Activated gamma-delta T cell treated with Interleukin-2 at 50 U/mL for 16 hours (primary cell): Measurements from ENCODE around the gene CPT1B.
"Not testable (repeated sequence)": the region's sequence is repeated elsewhere in the genome, so short reads cannot be mapped to it uniquely, and the experiment has no call there.

Source experiments
- DNase-seq: peaks from one replicate; pipeline ENCODE4 v3.0.0-alpha.2; 2020

CPT1B gene

DNA sequence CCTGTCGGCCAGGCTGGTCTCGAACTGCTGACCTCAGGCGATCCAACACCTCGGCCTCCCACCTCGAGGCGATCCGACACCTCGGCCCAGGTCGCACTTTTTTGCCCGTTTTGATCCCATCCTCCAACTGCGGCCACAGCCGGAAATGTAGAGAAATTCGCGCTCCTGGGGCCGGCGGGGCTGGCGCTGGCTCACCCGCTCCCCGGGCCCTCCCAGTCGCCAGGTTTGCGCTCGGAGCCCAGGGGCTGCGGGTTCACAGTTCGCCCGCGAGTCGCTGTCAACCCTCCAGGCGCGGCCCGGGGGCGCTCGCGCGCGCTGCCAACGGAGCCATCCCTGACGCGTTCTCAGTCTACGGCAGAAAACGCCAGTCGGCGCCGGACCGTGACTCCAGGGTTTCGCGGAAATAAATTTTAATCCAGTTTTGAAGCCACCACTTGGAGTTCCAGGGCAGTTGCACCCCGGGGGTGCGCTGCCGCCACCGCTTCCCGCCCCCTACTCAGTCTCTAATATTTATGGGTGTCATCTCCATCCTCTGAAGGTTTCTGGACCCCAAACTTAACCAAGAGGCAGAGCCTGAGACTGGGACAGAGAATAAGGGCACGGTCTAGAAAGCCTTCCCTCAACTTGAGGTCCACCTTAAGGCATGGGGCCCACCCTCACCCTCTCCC, 34.0 kb downstream of the CPT1B start:
- peak; percentile 76 for DNase-seq

DNA sequence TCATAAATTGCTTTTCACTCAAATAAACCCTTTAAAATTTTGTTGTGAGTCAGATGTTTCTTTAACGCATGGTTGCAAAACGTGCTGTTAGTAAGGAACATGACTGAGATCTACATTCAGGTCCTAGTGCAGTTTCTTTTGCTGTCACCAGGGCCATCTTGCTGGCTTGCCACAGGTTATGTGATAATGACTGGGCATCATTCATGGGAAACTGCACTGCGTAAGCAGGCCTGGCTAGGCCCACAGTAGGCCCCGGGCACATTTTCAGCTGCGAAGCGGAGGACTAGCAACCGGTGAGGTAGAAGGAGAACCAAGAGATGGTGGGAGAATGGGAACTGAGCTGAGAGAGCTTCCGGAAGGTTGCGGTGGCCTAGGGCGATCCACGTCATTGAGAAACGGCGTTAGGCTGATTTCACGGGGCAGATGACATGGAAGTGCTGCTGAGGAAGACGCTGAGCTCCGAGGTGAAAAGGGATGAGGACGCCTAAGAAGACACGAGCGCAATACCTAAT, 35.8 kb downstream of the CPT1B start:
- no peak for DNase-seq

DNA sequence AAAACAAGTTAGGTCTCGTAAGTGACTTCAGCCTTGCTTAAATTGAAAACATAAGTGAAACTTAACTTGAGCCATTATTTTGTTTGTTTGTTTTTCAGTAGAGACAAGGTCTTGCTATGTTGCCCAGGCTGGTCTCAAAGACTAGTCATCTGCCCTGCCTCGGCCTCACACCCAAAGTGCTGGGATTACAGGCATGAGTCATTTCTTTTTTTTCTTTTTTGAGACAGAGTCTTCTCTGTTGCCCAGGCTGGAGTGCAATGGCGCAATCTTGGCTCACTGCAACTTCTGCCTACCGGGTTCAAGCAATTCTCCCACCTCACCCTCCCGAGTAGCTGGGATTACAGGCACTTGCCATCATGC, 36.6 kb downstream of the CPT1B start:
- DNase-seq: not testable (repeated sequence)

DNA sequence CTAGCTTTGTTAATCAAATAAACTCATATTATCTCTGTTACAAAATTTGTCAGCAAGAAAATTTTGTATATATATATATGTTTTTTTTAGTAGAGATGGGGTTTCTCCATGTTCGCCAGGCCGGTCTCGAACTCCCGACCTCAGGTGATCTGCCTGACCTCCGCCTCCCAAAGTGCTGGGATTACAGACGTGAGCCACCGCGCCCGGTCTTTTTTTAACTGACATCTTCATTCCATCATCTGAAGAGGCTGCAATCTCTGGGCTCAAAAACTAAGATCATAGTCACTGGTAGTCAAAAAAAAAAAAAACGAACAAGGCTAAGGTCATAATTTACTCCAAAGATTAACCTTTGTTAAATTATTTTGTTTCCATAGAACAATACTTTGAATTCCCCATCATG, 37.8 kb downstream of the CPT1B start:
- DNase-seq: no peak

DNA sequence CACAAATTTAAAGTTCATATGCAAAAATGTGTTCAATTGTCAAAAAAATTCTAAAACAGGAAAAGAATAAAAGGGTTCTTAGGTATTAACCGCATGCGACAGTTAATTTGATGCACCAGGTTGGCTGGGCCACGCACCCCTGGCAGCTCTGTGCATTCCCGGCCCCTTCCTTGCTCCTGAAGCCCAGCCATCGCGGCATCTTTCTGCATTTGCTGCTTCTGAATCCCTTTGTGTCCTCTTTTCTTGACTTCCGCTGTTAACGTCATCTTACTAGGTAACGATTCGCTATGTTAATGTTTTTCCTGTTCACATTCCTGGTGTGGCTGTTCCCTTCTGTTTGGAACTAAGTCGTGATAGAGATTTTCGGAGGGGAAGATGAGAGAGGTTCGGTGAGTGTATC, 40.5 kb downstream of the CPT1B start:
- no peak for DNase-seq

DNA sequence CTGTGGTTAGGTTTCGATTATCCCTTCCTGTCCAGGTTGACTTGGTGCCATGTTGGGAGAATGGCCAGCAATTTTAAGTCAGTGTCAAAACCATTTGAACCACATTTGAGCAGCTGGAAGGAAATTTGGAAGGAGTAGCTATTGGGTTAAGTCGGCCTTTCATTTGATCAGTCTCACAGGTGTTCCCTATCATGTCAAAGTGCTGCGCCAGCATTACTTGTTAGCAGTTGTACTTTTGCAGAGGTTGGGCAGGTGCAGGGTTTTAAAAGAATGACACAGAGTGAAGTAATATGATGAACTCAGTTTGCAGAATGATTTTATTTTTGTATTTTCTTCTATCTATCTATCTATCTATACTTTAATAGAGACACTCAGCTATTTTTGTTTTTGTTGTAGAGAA, 42.0 kb downstream of the CPT1B start:
- DNase-seq: no peak

DNA sequence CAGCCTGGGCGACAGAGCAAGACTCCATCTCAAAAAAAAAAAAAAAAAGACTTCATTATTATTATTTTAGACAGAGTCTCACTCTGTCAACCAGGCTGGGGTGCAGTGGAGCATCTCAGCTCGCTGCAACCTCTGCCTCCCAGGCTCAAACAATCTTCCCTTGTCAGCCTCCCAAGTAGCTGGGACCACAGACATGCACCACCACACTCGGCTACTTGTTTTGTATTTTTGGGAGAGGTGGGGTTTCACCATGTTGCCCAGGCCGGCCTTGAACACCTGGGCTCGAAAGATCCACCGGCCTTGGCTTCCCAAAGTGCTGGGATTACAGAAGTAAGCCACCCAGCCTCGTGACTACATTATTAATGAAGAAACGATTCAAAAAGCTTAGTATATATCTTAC, 43.1 kb downstream of the CPT1B start:
- no peak for DNase-seq

DNA sequence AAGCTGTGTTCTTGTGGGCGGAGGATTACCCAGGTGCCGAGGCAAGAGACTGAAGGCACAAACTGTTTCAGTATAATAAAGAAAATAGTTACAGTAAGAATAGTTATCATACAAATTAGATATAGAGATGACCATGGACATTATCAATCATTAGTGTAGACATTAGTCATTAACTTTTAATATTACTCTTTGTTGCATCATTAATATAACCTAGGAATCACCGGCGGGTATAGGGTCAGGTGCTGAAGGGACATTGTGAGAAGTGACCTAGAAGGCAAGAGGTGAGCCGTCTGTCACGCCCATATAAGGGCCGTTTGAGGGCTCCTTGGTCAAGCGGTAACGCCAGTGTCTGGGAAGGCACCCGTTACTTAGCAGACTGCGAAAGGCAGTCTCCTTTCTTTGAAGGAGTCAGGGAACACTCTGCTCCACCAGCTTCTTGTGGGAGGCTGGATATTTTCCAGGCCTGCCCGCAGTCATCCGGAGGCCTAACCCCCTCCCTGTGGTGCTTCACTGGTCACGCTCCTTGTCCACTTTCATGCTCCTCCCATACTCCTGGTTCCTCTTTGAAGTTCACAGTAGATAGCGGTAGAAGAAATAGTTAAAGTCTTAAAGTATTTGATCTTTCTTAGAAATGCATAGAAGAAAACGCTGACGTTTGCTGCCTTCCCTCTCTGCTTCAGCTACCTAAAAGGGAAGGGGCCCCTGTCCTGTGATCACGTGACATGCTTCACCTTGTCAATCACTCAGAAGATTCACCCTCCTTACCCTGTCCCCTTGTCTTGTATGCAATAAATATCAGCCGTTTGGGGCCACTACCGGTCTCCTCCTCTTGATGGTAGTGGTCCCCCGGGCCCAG, 44.1 kb downstream of the CPT1B start:
- not testable (repeated sequence) for DNase-seq

DNA sequence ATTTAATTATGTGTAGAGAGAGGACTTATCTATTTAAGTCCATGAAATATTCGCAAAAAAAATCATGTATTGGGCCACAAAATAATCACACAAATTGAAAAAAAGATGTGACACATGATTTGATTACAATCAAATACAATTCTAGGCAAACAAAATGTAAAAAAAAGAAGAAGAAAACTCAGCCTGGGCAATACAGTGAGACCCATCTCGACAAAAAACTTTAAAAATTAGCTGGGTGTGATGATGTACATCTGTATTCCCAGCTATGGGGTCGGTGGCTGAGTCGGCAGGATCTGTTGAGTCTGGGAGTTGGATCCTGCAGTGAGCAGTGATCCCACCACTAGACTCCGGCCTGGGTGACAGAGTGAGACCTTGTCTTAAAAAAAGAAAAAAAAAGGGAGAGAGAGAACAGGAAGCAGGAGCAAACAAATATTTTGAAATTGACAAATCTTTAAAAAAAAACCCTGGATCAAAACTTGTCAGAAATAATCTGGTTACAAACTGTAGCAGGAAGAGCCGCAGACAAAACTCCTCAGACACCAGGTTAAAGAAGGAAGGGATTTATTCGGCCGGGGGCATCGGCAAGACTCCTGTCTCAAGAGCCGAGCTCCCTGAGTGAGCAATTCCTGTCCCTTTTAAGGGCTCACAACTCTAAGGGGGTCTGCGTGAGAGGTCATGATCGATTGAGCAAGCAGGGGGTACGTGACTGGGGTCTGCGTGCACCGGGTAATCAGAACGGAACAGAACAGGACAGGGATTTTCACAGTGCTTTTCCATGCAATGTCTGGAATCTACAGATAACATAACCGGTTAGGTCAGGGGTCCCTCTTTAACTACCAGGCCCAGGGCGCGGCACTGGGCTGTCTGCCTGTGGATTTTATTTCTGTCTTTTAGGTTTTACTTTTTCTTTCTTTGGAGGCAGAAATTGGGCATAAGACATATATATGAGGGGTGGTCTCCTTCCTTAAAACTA, 45.1 kb downstream of the CPT1B start:
- DNase-seq: no peak

DNA sequence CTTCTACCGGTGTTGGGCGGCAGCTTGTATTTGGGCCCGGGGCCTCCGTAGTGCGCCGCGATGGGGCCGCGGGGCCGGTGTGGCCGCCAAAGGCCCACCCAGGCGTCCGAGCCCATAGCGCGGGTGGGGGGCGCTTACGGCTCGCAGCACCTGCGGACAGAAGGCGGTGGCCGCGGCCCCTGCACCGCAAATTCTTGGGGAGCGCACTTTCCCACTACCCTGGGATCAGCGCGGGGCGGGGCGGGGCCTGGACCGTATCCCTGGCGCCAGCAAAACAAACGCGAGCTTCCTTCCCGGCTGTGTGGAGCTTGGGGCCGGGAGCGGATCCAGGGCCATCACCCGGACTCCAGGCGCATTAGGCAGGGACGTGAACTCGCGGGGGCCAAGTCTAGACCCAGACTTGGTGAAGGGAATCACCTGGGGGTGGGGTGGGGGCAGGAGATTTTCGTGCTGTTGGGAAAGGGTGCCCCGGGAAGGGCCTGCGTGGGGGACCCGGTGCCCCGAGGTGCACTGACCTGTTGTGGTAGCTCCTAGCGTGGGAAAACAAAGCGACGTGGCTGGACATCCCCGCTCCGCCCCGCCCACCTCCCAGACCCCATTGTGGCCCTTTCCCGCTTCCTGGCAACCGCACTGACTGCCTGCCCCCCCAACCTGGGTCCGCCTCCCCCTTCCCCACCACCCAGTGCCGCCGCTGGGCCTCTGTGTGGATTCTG, 46.1 kb downstream of the CPT1B start:
- no peak for DNase-seq

DNA sequence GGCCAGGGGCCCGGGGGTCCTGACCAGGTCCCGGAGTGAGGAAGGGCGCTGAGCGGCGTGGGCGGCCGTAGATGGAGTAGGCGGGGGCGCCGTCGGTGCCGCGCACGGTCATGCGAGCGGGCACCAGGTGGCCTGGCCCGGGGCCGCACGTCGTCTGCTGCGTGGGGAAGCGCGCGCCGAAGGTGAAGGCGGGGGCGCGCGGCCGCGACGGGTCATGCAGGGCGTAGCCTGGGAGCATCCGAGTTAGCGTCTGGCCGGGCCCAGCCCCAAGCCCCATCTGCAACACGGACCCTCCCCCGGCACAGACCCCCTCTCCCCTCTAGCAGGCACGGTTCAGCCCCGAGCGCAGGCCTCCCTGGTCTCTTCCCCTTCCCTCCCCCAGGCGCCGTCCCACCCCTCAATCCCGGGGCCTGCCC, 46.7 kb downstream of the CPT1B start:
- DNase-seq: peak; percentile 47

DNA sequence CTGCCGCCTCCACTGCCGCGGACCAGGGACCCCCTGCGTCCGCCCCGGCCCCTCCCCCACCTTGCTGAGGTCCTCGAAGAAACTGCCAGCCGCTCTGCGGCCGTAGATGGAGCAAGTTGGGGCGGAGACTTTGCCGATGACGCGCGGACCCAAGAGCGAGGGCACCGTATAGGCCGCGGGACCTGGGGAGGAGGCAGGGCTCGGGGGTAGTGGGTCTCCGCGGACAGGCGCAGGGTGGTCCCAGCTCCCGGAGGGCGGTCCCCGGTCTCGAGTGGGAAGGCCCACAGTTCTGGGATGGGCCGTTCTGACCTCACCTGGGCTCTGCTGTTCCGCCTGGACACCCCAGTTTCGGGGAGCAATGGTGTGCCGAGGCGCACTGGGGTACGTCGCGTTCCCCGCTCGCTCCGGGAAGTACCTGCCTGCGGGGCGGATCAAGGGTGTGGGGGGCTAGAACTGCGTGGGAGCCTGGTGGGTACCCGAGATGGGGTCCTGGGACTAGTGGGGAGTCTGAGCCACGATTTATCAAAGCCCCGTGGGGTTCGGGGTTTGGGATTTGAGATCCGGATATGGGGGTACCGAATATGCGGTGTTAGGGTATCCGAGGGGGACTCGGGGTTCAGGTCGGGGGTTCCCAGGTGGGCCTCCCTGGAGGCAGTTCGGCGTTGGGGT, 47.2 kb downstream of the CPT1B start:
- DNase-seq: peak; percentile 65

DNA sequence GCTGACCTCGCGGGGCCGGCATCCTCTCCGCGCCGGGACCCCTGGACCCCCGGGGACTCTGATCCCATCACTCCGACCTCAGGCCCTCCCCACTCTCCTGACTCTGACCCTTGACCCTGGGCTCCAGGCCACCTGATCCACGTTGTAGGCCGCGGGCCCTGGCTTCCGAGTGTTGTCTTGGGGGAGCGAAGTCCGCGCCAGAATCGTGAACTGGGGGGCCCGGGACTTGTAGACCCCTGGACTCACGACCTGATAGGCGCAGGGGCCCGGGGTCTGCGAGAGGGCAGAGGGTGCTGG, 47.7 kb downstream of the CPT1B start:
- DNase-seq: no peak

DNA sequence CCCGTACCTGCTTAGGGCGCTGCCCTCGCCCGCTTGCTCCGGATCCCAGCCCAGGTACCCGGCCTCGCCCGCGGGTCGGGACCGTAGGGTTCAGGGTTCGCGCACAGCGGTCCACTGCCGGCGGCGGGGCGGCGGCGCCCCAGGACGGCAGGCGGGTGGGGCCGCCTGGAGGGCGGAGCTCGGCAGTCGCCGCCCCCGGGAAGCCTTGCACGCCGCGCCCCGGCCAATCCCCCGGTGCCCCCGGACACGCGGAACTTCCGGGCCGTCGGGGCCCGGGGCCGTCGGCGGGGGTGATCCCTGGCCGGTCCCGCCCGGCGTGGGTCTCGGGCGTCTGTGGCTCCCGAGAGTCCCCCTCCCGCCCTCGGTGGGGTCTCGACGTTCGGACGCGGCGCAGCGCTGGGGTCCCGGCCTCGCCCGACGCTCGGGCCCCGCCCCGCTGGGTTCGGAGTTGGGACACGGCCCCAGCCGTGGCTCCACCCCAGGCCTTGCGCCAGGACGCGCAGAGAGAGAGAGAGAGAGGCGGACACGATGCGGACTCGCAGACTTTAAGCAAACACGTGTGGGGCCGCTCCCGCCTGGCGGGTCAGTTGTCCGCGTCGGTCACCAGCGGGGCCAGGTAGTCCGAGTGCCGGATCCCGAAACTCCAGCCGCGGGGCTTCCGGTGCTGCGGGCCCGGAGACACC, 48.2 kb downstream of the CPT1B start, which contains the start of gene TYMP:
Gene TYMP, minus strand, starts transcription at position 116 of the 683 bp plus-strand sequence. CDS start 303 bp downstream, outside the sequence.
- DNase-seq: peak; percentile 54

DNA sequence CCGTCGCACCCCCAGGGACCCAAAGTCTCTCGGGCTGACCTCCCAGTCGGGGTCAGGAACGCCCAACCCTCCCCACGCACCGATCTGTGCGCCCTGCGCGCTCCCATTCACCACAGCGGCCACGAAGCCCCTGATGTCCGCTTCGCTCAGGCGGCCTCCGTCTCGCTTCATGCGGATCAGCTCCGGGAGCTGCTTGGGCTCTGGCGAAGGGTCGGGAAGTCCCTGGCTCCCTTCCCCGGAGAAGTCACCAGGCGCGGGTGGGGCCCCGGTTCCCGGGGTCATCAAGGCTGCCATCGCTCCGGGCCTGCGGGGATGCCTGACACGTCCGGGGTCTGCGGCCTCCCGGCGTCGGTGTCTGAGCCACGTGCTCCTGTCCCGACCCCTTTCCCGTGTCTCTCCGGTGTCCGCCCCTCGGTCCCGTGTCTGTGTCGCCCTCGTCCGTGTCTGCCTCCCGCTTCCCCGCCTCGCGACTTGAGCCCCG, 48.8 kb downstream of the CPT1B start:
- DNase-seq: no peak

DNA sequence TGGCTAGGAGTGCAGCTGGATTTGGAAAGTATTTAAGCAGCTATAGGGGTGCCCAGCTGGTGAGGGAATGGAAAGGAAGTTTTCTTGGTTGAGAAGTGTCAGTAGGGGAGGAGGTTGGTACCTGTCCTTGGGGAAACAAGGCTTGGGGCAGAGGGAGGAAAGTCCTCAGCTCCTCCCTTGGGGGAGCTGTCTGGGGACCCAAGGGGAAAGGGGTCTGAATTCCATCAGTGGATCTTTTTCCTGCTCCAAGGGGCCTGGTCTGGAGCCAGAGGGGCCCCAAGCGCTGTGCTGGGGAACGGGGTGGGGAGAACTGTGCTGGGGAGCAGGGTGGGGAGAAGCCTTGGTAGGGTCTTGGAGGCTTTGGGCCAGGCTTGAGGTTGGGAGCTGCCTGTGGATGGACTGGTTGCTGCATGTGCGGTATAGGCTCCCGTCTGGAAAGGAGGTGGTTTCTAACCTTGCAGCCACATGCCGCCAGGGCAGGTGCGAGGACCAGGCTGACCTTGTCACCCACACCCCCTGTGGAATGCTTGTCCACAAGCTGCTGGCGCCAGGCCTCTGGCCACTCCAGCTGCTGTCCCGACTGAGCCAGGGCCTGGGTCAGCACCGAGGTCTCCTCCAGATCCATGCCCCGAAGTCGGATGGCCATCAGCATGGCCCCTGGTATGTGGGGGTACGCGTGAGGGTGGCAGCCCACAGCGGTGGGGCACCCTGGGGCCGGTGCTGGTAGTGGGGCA, 49.4 kb downstream of the CPT1B start:
- DNase-seq: no peak

DNA sequence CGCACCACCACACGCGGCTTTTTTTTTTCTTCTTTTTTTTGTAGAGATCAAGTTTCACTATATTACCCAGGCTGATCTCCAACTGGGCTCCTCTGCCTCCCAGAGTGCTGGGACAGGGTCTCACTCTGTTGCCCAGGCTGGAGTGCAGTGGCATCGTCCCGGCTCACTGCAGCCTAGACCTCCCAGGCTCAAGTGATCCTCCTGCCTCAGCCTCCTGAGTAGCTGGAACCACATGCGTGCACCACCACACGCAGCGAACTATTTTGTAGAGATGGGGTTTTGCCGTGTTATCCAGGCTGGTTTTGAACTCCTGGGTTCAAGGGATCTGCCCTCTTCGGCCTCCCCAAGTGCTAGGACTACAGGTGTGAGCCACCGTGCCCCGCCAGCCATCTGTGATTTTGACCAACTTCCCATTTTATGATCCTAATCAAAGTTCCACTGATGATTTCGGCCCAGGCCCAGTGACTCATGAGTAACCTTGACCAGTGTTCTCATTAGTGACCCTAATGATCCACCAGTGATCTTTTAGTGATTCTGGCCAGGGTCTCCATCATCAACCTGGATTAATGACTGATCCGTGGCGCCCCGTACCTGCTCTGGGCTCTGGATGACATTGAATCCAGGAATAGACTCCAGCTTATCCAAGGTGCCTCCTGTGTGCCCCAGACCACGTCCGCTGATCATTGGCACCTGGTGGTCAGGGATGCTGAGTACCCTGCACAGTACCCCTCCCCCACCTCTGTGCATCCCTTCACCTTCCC, 50.1 kb downstream of the CPT1B start:
- no peak for DNase-seq

DNA sequence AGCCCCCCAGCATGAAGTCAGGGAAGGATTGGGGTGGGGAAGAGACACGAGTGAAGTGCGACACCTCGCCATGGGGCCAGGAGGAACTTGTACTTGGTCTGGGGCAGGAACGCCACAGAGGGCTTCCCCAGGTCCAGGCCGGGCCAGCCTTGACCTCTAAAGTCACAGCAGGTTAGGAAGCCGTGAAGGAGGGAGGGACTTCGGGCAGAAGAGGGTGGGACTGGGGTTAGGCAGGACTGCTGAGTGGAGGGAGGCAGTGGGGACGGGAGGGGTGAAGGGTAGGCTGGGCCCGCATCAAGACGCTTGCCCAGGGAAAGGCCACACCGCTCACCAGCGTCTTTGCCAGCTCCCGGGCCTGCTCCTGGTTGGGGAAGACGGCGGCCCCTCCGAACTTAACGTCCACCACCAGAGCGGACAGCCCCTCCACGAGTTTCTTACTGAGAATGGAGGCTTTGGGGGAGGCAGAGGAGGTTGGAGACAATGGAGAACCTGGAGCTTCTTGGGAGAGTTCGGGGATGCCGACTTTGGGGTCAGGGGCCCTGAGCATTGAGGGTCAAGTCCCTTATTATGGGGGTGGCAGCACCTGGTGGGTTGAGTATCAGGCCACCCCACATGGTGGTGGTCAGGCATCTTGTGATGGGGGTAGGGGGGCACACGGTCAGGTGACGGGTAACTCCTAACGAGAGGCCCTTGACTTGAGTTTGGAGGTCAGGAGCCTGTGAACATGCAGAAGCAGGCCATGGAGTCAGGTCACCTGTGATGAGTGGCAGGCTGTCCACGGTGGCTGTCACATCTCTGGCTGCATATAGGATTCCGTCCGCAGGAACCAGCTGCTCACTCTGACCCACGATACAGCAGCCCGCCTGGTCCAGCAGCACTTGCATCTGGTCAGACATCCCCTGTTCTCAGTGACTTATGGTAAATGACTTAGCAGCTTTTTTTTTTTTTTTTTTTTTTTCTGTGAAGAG, 51.1 kb downstream of the CPT1B start:
- DNase-seq: no peak
